HG02759 (cell line): ENCODE results near the gene FAM200C.

Experiments
- ATAC-seq: cut with Tn5 transposase; IDR thresholded peaks from one replicate; pipeline ENCODE4 v1.9.1; 2021; ENCODE audit warnings: mild to moderate bottlenecking, moderate library complexity; ENCODE audit not compliant: unreplicated experiment

The FAM200C gene

GRCh38 chr5:160420331-160420610 lies 20.4 kb upstream of the FAM200C start:
- no peak for ATAC-seq

GRCh38 chr5:160419458-160420330 lies 19.8 kb upstream of the FAM200C start:
- no peak for ATAC-seq

GRCh38 chr5:160418561-160419457 lies 19.0 kb upstream of the FAM200C start, which contains the start of gene SLU7:
Gene SLU7 (minus strand): TSS chr5:160419081. CDS start chr5:160415294, 3,787 bp downstream.
- peak; percentile 76 for ATAC-seq

DNA sequence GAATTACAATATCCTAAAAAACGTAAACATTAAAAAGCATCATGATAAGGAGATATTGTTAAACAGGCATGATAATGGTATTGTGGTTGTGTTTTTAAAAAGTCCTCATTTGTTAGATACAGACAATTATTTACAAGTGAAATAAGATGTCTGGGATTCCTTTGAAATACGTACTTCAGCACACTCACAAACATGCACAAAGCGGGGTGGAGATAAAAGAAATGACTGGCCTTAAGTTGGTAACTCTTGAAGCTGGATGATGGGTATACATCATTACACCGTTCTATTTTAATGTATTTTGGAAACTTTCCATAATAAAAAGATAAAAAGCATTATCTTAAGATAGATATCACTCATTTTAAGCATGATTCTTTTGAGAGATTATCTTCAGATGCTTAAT lies 1.0 kb downstream of the FAM200C start:
- ATAC-seq, result no peak

DNA sequence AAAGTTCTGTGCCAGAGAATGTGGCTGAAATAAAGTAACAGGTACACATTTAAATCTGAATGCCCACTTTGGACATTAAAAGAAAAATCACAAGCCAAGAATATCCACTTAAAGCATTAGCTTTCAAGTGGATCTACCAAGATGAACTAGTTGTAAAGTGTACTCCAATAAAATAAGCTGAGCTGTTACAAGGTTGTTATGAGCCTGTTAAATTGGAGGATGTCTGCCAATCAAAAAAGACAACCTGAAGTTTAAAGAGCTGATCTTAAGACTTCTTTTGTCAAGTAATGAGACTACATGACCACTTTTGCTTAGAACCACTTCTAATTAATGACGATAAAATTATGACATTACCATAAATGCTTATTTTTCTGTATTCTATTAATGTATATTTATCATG lies 2.4 kb downstream of the FAM200C start:
- ATAC-seq, result no peak

- no peak for ATAC-seq
These were observed 4.7 kb downstream of the FAM200C start for GRCh38 chr5:160395111-160395510.

- ATAC-seq, result peak; percentile 40
These were observed 8.8 kb downstream of the FAM200C start for GRCh38 chr5:160390787-160391696.

- ATAC-seq, result no peak
These were observed 12.4 kb downstream of the FAM200C start for GRCh38 chr5:160387445-160387844.

DNA sequence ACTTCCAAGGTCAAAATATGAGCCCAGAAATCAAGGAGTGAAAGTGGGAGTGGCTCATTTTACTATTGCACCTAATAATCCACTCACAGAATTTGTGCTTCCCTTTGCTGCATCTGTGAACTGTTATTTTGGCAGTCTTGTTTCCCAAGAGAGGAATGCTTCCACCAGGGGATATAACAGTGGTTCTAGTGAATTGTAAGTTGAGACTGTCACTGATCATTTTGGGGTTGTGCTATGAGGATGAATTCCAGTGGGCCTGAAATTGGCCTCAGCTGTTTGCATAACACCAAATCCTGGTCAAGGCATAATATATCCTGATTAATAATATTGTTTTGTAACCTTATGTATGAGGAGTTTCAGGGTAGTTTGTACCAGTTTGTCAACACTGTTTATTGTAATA lies 14.4 kb downstream of the FAM200C start:
- no peak for ATAC-seq

DNA sequence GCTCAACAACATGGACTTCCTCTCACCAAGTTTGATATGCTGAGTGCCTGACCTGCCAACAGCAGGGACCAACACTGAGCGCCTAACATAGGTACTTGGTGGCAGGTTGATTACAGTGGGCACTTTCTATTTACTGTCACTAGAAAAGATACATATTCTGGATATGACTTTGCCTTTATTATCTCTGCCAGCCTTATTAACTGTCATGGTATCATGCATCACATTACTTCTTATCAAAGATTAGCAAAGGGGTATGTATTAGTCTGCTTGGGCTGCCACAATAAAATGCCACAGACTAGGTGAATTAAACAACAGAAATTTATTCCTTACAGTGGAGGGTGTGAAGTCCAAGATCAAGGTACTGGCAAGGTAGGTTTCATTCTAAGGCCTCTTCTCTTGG lies 15.2 kb downstream of the FAM200C start:
- ATAC-seq, result no peak

DNA sequence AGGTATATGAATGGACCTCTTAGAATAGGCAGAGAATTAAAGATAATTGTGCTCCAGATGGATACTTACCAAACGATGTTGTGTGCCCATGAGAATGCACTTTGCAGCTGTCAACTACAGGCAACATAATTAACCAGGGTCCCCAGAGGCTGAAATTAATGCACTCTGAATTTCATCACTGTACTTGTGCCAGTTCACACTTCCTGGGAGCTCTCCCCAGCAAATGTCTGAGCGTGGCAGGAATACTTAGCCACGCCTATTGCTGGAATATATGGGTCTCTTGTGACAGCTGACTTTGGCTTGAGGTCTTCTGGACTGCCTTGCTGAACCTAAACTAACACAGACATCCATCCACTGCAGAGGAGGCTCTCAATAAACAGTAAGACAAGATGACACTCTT lies 17.5 kb downstream of the FAM200C start:
- ATAC-seq, result no peak

DNA sequence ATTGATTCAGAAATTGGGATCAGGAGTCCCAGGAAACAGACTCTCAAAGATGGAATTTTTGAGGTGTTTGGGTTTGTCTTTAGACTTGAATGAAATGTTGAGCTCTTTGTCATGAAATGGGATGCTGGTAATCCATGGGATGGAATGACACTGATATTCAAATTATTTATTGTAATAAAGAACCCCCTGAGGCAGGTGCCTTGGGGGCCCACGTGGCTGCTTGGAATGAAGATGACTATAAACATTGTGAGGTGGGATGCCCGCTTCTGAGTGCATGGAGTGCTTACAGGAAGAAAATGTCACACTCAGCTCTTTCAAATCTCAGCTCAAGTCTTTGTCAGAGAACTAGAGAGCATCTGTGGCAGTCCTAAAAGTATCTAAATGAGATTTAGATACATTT lies 19.8 kb downstream of the FAM200C start:
- ATAC-seq, result no peak

DNA sequence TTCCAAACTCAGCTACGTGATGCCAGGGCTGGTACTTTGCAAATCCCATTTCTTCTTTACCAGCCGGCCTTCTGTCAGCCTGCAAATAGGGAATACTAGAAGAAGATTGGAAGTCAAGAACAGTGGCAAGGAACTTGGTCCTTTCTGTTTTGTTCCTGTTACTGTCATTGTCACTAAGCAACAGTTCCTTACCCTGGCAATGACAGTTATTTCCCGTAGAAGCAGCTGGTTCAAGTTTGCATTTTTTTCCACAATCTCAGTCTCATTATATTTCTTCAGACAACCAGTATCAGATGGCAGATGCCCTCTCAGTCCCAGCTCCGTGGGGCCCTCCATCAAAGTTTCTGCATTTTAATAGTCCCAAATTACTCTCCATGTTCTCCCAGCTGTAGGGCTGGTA lies 20.3 kb downstream of the FAM200C start:
- no peak for ATAC-seq

DNA sequence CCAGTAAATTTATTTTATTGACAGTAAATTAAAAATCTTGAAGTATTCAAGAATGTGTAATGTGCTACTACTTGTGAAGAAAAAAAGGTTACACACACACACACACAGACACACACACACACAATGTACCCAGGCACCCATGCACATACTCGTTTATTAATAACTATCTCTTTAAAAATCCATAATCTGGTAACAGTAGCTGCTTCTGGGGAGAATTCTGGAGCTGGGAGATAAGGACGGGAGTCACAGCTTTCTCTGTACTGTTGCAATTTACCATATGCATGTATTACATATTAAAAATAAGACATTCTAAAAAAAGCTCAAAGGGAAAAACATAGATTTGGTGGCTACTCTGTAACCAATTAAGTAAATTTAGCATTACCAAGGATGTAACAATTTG lies 21.5 kb downstream of the FAM200C start:
- ATAC-seq, result no peak

- no peak for ATAC-seq
These were observed 22.2 kb downstream of the FAM200C start for GRCh38 chr5:160377651-160378050.

DNA sequence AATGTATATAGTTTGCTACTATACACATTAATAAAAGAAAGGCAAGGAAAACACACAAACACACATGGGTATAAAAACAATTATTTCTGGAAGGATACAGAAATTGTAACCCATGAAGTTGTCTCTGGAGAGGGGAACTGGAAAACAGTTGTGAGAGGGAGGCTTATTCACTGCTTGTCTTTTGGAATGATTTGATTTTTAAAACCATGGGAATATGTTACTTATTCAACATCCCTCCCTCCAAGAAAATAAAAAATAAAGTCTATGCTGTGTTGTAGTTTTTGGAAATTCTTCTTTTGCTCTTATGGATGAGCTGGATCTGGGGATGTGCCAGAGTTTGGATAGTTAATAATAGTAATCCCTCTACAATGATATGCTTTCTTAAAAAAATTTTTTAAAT lies 23.4 kb downstream of the FAM200C start:
- no peak for ATAC-seq

DNA sequence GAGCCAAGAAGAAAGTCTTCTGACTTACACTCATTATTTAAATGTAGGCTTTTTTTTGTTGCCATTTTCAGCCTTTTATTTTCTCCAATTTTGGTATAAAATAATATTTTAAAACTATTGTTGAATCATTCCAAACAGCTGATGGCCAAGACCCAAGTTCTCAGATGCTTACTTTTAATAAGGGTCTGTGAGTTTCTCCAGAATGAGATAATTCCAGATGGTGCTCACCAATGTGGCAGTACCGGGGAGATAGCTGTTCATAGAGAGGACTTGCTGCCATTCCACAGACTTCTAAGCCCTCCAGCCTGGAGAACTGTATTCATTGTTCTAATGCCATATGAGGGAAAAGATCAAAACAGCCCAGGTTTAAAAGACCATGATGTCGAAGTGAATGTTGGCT lies 24.2 kb downstream of the FAM200C start:
- ATAC-seq, result no peak

DNA sequence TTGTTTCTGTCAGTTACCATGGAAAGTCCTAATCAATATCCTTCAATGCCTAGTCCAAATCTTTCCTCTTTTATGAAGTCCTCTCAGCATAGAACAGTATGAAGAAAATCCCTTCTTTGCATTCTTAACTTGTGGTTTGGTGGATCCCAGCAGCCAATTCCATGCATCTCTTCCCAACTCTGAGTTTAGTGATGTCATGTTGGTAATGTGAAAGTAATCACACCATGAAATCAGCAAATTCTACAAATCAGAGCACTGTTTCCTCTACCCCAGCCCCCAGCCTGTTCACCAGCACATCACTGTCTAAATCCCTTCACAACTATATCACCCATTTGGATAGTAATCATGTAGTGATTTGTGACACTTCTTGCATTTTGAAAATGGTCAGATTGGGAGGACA lies 24.7 kb downstream of the FAM200C start:
- no peak for ATAC-seq

DNA sequence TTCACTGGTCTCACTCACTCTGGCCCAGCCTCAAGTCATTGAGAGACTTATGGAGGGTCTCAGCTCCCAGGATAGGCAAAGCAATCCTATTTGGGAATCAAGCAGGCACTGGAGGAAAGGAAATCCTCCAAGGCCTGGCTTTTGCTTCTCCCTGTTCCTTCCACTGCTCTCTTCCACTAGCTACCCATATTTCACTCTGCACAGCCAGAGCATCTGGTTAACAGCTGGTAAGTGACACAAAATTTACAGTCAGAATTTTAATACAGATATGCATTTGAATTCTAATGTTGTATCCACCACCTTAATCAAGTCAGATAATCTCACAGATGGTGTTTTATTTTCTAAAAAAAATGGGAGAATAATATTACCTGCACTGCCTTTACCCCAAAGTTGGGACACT lies 28.6 kb downstream of the FAM200C start:
- no peak for ATAC-seq

- no peak for ATAC-seq
These were observed 29.2 kb downstream of the FAM200C start for GRCh38 chr5:160370713-160371034.
